NCI-H2171 treated with DMSO at 0.1 percent for 48 hours (cell line): ENCODE results near the gene LARGE1.

Experiments used
- DNase-seq: peaks from one replicate; lab custom pipeline; 2025; lab: John Stamatoyannopoulos, UW

Gene LARGE1

DNA sequence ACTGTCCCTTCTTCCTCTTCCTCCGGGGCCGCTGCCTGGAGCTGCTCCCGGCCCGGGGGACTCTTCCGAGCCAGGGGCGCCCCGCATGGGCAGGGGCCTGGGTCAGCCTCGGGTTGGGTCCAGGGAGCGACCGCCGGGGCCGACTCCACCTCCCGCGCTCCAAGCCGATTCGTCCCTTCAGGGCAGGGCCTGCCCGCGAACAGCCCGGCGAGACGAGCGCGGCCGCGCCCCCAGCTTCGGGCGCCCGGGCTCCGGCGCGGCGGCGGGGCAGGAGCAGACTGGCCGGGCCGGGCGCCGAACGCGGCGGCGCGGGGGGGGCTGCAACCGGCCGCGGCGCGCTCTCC lies at the start of gene LARGE1:
TSS of gene LARGE1 (minus strand) at position 280 of the 344 bp plus-strand sequence.
- DNase-seq, result peak; percentile 1

DNA sequence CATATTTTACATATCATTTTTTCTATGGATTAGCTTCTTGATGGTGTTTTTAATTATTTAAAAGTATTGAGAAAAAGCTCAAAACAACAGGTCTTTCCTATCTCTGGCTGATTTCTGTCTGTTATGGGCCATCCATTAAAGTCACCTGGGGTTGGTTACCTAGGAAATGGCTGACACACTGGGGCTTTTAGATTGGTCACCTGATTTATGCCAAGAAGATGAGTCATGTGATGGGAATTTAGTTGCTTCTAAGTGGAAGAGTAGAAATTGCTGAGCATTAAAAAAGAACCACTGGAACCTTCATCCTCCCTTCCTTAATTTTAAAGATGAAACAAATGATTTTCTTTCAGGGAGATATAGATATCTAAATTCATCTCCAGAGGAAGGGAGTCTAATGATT lies 48.8 kb upstream of the LARGE1 start:
- DNase-seq, result no peak

- DNase-seq, result no peak
Observed at GRCh38 chr22:33964121-33964520, 43.8 kb upstream of the LARGE1 start.

DNA sequence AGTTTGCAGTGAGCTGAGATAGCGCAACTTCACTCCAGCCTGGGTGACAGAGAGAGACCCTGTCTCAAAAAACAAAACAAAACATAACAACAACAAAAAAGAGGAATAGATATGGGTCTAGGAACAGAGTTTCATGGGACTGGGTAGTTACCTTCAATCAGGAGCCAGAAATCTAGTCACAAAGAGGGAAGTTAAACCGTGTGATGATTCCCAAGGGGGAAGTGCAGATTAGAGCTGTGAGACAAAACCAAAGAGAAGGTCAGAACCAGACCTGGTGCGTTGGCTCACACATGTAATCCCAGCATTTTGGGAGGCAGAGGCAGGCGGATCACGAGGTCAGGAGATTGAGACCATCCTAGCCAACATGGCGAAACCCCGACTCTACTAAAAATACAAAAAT lies 42.1 kb upstream of the LARGE1 start:
- DNase-seq, result no peak

GRCh38 chr22:33958741-33959140 lies 38.5 kb upstream of the LARGE1 start:
- DNase-seq, result no peak

DNA sequence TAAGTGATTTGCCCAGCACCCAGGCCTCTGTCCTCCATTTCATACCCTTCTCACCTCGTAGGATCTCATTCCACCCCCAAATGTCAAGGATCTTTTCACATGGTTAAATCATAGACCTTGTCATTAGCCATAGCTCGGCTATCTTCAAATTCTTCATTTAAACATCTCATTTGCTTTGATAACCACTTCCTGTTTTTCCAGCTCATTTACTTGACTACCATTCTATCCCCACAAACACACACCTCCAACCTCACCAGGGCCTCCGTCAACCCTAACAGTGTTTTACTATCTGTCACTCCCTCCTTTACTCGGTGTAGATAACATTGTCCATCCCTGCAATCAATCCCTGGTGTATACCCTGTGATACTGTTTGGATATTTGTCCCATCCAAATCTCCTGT lies 36.8 kb upstream of the LARGE1 start:
- DNase-seq, result no peak

DNA sequence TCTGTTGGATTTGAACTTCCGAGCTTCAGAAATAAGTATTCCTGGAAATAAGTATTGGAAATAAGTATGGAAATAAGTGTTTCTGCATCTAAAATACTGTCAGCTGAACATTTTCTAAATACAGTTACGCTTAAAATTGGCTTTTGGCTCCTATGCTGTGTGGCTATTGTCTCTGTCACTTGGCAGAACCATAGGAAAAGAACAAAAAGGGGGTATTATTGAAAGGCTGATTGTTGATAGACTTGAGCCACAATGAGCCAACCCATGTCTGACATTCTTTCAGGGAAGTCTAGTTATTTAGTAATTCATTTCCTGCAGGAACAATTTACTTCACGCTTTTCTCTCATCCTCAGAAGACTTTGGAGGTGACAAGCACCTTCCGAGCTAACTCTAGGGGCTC lies 32.5 kb upstream of the LARGE1 start:
- no peak for DNase-seq

- no peak for DNase-seq
Observed at GRCh38 chr22:33940741-33941140, 20.5 kb upstream of the LARGE1 start.

DNA sequence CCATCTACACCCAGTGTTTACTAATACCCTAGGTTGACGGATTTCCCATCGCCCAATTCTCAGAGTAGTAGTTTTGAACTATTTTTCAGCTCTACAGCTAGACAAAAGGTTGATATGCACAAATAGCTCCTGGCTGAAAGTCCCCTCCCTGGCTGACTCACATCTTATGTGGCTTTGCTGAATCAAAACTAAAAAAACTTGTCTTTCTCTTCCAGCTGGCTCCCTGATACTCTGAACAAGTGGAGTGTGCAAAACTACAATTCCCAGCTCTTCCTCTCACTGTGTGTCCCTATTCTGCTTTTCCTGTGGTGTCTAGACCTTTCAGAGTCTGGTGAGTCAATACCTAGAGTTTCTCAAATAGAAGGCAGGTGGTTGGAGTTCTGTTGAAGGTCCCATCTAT lies 12.7 kb upstream of the LARGE1 start:
- DNase-seq, result no peak

DNA sequence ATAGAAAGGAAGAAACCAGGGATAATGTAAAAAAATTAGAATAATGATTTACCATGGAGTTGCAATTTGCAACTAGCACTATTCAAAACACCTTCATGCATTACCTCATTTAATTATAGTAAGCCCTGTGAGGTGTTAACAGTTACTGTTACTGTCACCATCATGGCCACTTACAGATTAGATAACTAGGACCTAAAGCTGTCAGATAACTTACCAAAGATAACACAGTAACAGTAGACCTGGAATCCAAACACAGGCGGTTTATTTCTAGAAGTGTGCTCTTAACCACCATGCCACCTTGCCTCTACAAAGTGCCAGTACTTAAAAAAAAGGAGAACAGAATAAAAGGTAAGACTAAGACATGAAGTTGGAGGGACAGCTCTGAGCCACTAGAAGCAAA lies 11.1 kb upstream of the LARGE1 start:
- DNase-seq, result no peak

DNA sequence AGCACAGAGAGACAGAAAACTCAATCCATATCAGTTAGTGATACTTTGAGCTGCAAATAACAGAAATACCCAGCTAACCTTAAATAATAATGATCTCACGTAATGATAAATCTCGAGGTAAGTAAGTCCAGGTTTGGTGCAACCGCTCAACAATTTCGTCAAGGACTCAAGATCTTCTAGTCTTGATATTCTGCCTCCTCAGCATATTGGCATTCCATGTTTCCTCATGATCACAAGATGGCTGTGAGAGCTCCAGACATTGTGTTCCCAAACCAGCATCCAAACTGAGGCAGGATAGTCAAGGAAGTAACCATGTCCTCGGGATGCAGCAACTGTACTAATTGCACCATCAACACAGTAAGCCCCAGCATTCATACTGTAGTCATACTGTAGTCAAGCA lies 7.5 kb upstream of the LARGE1 start:
- DNase-seq, result no peak

DNA sequence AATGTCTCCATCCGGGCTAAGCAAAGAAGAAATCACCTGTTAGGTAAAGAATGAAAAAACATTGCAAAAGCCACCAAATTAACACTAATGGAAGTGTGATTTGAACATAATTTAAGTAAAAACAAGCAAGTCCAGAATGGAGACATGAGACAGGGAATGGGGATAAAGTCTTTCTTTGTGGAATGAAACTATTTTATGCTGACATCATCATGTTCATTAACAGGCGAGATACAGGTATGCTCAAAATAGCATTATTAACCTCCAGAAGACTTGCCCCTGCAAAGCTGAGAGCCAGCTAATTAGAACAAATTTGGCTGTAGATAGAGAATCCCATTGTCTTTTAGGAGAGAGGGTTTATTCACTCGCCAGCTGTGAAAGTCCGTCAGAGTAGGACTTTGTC lies 4.9 kb upstream of the LARGE1 start:
- DNase-seq, result no peak

- DNase-seq, result peak; percentile 54
Observed at GRCh38 chr22:33923660-33924246, 3.5 kb upstream of the LARGE1 start.

DNA sequence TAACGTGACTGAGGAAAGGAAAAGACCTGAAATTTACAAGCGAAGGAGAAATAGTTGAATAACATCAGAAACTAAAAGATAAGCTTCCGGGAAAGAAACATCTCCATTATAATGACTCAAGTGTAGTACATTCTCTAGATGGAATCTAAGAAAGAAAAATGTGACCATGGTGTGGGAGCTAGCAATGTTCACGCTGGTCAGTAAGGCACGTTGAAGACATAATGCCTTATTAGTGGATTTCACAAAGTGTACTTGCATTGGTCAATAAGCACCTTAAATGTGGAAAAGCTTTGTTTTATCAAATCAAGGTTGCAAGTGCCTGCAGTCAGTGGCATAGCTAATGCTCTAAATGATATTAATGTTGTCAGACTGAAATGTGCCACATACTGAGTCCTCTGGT lies 2.8 kb upstream of the LARGE1 start:
- no peak for DNase-seq

DNA sequence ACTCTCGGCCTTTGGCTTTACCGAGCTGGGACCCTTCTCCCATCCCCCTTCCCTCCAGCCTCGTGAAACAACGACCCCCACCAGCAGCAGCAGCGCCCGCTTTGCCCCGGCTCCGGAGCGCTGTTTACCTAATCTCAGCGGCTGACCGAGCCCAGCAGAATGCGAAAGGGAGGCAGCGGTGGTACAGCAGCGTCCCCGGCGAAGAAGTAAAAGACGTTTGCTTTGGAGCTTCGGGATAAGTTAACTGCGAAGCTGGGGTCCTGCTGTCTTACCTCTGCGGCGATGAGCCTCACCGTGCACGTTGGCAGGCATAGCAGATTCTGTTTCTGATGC lies 2.0 kb upstream of the LARGE1 start:
- peak; percentile 27 for DNase-seq

GRCh38 chr22:33921525-33922348 lies 1.5 kb upstream of the LARGE1 start:
- peak; percentile 50 for DNase-seq

DNA sequence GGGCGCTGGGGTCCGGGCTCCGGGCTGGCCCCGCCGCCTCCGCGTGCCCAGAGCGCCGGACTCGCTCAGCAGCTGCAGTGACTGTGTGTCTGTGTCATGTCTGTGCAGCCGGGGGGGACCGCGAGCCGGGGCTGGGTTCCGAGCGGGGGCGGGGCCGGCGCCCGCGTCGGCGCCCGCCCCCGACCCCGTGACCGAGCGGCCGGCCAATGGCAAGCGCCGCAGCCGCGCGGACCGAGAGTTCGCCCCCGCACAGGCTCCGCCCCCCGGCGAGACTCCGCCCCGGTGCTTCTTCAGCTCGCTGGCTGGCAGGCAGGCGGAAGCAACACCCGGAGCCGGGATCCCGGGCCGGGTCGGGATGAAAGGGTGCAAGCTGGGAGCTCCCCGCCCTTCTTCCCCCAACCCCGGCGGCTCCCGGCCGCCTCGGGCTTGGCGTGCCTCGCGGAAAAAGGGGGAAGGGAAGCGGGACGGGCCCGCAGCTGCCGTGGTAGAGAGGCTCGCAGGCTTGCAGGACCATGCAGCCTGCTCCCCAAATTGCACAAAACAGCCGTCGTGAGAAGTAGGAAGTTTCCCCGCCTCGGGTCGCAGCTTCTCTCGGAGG lies 750 bp upstream of the LARGE1 start:
- DNase-seq, result peak; percentile 91

GRCh38 chr22:33919391-33920196 lies 682 bp downstream of the LARGE1 start:
- DNase-seq, result peak; percentile 2

DNA sequence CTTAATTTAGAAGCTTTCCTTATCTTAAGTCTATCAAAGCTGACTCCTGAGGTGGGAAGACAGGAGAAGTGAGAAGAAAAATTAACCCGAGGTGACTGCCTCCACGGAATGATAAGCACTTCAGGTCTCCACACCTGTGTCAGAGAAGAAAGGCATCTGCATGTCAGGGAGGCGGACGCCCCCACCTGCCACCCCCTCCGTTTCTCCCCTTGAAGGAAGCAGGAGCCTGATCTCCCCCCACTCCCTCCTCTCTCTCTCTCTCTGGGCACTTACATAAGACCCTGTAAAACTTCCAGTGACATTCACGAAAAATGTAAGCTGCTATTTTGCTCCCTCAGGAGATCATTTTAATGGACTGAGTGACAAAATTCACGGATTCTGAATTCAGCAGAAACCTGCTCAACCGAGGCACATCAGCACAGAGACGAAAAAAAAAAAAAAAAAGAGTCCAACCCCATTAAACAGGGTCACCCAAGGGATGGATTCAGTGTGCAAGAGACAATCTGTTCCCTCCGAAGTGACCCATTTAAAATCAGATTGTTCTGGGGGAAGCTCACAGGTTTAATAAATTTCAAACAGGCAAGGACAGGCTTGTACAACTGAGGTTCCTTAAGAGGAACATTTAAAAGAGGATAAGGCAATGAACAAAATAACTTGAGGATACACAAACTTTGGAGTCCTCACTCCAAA lies 1.5 kb downstream of the LARGE1 start:
- no peak for DNase-seq

DNA sequence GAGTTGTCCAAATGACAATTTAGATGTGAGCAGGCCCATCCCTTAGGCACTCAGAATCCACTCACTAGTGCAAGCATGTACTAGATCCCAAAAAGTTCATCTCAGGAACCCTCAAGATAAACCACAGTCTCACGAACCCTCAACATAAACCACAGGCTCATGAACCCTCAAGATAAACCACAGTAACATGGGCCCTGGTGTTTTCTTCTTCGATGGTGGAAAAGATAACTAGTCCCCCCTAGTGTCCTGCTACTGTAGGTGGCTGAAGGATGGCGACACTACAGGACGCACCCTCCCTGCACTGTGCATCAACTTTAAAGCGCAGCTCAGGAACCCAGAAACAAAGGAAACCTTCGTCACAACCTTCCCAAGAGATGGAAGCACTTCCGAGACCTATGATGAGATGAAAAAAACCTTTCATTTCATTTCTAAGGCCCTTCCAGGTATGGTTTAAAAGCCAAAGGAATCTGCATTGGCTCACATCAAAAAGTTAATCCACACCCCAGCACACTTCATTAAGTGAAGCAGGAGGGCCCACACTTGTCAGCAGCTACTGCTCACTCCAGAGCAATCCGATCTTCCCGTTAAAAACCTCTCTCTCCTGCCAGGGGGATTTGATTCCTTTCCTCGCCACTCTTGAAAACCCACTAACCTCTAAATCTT lies 2.4 kb downstream of the LARGE1 start:
- no peak for DNase-seq

DNA sequence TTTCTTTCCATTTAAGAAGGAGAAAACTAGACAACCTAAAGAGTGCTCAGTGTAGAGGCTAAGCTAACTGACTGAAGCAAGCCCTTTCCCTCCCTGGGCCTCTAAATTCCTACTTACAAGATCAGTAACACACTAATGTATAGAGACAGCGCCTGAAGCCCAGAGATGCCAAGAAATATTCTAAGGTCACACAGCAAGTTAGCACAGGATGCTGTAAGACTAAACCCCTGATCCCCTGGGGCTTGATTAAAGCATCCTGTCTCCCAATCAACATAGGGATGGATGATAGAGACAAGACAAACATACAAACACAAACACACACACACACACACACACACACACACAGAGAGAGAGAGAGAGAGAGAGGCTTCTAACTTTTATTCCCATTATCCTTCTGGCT lies 5.6 kb downstream of the LARGE1 start:
- DNase-seq, result no peak

GRCh38 chr22:33914131-33914530 lies 6.1 kb downstream of the LARGE1 start:
- no peak for DNase-seq
